Activated CD4-positive, alpha-beta T cell treated with anti-CD3 and anti-CD28 coated beads for 24 hours (primary cell): ENCODE results near the gene MEGF8.

Experiments
- DNase-seq, 2 donors: peaks; one replicate each; pipeline ENCODE4 v3.0.0-alpha.2; 2020; ENCODE audit warnings: low read depth in 2 of 2

Gene MEGF8

DNA sequence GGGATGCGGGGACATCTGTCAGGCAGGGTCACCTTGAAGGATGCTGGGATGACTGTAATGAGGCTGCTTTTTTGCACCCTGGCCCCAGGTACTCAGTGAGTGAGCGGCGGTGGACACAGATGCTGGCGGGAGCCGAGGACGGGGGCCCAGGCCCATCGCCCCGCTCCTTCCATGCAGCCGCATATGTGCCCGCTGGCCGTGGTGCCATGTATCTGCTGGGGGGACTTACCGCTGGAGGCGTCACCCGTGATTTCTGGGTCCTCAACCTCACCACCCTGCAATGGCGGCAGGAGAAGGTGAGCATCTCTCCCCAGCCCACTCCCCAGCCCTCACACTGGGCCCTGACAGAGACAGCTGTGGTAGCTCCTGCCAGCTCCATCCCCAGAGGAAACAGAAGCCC, 31.3 kb downstream of the MEGF8 start:
- DNase-seq = no peak

DNA sequence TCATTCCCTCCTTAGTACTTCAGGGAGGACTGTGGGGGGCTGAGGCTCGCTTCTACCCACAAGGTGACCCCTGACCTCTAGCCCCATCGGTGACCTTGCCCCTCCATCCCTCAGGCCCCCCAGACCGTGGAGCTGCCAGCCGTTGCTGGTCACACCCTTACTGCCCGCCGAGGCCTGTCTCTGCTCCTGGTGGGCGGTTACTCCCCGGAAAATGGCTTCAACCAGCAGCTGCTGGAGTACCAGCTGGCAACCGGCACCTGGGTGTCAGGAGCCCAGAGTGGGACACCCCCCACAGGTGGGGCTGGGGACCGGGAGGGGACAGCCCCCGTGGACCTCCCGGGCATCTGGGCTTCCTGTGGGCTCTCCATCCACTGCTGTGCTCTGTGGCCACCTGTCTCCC, 31.9 kb downstream of the MEGF8 start:
- DNase-seq = no peak

DNA sequence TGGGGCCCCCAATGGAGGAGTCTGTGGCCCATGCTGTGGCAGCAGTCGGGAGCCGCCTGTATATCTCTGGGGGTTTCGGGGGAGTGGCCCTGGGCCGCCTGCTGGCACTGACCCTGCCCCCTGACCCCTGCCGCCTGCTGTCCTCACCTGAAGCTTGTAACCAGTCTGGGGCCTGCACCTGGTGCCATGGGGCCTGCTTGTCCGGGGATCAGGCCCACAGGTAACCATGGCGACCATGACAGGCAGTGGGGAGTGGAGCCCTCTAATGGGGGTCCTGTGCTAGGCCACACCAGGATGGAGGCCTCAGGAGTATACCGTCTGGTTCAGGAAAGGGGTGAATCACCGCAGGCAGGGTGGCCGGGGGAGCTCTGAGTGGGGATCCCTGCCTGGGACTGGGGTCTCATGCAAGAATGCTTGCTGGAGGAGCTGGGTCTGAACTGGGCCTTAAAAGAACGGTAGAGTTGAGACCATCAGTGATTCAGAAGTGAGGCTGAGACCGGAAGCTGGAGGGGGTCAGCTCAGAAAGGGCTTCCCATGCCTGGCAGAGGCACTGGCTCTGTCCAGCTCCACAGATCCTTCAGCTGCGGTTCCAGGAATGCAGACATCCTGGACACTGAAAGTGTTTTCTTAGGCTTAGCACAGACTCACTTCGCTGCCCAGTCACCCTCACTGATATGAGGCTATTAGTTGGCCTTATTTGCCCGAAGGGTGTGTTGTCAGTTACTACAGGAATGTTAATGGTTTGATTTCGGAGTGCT, 35.5 kb downstream of the MEGF8 start:
- DNase-seq = no peak

DNA sequence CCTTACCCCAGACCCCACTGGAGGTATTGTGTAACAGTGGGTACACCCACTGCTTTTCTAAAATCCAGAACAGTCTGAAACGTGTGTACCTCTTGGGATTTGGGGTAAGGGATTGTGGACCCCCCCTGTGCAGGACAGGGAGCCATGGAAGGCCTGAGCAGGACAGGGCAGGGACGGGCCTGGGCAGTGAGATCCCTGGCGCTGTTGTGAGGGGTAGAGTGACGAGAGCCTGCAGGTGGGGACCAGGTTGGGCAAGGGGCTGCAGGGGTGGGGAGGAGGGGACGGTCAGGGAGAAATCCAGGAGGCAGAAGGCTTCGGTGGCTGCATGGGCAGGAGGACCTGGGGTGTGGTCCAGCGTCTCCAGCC, 36.1 kb downstream of the MEGF8 start:
- DNase-seq = no peak

DNA sequence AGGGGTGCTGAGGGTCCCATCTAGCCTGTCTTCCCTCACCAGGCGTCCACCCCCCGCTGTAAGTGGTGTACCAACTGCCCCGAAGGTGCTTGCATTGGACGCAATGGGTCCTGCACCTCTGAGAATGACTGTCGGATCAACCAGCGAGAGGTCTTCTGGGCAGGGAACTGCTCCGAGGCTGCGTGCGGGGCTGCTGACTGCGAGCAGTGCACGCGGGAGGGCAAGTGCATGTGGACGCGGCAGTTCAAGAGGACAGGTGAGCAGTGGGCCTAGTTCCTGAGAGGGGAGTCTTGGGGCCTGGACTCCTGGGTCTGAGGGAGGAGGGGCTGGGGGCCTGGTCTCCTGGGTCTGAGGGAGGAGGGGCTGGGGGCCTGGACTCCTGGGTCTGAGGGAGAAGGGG, 36.9 kb downstream of the MEGF8 start:
- DNase-seq = no peak

DNA sequence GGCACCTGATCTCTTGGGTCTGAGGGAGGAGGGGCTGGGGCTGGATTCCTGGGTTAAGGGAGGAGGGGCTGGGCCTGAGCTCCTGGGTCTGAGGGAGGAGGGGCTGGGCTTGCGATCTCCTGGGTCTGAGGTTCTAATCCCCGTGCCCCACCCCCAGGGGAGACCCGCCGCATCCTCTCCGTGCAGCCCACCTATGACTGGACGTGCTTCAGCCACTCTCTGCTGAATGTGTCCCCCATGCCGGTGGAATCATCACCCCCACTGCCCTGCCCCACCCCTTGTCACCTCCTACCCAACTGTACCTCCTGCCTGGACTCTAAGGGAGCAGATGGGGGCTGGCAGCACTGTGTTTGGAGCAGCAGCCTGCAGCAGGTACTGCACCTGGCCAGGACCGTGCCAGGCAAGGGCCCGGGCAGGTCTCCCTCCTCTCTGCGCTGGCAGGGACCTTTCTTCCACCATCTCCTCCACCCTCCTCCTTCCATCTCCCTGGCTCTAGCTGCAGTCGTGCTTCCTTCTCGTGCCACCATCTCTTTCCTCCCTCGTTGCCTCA, 37.5 kb downstream of the MEGF8 start:
- DNase-seq = no peak

DNA sequence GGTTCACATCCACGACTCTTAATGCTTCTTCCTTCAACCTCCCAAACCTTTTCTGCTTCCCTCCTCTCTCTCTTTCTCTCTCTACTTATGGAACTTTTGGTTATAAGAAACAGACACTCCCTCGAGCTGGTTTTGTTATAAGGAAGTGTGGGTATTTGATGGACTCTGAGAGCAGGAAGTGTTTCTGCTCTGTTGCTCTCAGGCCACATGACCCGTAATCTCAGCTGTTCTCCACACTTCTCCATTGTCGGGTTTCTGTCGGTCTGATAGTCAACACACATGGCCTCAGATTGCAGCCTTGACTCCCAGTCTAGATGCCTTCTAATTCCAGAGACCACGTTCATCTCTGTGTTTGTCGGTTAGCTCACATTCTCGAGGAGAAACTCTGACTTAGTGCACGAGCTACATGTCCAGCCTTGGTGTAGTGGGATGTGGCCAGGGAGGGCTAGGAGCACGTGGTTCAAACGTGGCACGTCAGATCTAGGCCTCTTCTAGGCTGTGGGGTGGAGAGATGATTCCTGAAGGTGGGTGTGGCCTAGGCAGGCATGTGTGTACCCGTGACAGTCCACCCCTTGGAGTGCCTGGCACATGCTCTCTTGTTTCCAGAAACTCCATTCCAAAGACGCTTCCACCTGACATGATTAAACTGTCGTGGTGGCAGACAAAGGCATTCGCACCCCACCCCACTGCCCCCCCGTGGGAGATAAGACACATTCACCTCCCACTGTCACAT, 38.3 kb downstream of the MEGF8 start:
- no peak for DNase-seq

DNA sequence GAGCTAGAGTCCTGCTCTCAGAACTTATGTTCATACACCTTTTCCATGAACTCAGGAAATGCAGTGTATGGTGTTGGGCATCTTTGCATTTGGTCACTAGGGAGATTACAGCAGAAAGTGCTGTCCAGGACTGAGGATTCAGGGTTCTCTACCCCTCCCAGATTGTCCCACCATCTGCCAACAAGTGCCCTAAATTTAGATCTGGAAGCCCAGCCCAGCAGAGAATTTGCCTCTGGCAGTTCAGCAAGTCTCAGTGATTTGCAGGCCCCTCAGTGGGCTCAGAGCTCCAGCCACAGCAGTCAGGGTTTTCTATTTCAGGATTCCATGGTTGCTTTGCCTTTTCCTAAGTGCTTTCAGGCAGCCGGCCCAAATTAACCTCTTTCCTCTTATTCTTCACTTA, 41.2 kb downstream of the MEGF8 start:
- DNase-seq = no peak

DNA sequence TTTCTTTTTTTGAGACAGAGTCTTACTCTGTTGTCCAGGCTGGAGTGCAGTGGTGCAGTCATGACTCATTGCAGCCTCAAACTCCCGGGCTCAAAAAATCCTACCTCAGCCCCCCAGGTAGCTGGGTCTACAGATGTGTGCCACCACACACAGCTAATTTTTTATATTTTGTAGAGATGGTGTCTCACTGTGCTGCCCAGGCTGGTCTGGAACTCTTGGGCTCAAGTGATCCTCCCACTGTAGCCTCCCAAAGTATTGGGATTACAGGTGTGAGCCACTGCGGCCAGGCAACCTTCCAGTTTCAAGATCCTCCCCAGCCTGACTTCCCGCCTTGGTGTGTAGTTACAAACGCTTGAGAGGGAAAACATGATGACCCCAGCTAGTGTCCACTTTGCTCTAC, 42.5 kb downstream of the MEGF8 start:
- DNase-seq = no peak

DNA sequence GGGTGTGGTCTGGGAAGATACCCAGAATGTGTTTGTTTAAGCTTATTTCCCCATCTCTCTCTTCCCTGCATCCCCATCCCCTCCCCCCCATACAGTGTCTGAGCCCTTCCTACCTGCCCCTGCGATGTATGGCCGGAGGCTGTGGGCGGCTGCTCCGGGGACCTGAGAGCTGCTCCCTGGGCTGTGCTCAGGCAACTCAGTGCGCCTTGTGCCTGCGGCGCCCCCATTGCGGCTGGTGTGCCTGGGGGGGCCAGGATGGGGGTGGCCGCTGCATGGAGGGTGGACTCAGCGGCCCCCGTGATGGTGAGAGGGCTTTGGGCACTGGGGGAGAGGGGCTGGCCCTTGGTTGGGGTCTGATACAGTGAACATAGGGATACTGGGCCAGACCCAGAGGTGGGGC, 42.9 kb downstream of the MEGF8 start:
- no peak for DNase-seq

DNA sequence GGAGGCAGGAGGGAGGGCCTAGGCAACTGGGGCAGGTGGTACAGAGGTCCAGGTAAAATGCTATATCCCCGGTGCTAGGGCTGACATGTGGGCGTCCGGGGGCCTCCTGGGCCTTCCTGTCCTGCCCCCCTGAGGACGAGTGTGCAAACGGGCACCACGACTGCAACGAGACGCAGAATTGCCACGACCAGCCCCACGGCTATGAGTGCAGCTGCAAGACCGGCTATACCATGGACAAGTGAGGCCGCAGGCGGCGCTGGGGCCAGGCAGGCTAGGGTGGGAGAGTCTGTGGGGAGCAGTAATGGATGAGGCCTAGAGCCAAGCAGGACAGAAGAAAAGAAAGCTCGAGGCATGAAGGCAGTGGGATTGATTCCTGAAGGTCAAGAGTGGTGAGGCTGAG, 43.3 kb downstream of the MEGF8 start:
- DNase-seq = no peak

DNA sequence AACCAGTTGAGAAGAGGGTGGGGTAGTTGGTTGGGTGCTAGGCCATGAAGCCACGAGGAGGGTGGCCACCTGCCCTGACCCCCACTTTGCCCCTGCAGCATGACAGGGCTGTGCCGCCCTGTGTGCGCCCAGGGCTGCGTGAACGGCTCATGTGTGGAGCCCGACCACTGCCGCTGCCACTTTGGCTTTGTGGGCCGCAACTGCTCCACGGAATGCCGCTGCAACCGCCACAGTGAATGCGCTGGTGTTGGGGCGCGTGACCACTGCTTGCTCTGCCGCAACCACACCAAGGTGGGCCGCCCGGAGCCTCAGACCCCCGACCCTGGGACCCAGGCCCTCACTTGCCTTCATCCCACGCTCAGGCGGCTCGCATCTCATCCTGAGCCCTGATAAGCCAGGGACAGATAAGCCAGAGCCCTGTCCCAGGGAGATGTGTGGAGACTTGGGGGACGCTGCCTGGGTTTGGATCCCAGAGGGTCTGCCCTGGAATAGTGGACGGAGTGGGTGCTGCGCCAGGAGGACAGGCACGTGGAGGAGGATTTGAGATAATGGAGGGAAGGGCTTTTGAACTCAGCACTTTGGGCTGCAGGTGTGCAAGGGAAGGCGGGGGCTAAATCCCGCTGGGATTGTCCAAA, 44.1 kb downstream of the MEGF8 start:
- DNase-seq = no peak

DNA sequence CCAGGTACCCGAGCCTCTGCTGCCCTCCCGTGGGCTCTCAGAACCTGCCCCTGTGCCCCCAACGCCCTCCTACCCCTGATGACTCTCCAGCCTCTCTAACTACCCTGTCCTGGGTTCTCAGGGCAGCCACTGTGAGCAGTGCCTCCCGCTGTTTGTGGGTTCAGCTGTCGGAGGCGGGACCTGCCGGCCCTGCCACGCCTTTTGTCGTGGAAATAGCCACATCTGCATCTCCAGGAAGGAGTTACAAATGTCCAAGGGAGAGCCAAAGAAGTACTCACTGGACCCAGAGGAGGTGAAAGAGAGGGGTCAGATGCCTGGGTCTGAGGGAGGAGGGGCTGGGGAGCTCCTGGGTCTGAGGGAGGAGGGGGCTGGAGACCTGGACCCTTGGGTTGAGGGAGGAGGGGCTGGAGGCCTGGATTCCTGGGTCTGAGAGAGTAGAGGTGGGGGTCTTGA, 44.7 kb downstream of the MEGF8 start:
- DNase-seq = no peak

DNA sequence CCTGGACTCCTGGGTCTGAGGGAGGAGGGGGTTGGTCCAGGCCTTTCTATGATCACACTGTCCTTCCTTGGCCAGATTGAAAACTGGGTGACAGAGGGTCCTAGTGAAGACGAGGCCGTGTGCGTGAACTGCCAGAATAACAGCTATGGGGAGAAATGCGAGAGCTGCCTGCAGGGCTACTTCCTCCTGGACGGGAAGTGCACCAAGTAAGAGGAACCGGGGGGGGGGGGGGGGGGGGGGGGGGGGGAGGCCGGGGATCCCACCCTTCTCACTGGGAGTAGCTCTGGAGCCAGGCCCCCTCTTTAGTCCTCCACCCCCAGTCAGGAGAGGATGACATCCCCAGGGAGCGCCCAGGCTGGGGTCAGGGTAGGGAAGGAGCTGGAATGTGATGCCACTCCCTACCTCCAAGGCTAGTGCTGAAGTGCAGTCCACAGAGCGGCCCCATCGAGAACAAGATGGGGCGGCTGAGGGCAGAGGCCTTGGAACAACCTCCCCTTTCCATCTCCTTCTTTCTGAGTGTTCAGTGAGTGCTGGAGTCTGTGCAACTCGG, 45.3 kb downstream of the MEGF8 start:
- DNase-seq = no peak

DNA sequence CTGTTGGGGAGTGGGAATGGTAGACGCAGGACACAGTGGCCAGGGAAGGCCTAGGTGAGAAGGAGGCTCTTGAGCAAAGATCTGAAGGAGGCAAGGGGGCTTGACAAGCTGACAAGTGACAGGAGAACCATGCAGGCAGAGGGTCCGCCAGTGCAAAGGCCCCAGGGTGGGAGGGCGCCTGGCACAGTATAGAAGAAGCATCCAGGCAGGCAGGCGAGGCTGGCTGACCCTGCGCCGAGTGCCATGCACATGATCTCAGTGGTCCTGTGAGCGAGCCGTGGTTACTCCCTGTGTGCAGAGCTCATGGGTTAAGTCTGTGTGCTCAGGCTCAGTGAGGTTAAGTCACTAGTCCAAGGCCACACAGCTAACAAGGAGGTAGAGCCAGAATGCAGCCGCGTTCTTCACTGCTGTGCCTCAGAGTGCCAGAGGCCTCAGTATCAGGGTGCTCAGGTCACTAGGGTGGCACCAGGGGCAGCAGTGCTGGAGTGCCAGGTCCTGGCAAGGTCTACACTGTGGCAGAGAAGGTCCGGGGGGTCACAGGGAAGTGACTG, 49.5 kb downstream of the MEGF8 start:
- no peak for DNase-seq

DNA sequence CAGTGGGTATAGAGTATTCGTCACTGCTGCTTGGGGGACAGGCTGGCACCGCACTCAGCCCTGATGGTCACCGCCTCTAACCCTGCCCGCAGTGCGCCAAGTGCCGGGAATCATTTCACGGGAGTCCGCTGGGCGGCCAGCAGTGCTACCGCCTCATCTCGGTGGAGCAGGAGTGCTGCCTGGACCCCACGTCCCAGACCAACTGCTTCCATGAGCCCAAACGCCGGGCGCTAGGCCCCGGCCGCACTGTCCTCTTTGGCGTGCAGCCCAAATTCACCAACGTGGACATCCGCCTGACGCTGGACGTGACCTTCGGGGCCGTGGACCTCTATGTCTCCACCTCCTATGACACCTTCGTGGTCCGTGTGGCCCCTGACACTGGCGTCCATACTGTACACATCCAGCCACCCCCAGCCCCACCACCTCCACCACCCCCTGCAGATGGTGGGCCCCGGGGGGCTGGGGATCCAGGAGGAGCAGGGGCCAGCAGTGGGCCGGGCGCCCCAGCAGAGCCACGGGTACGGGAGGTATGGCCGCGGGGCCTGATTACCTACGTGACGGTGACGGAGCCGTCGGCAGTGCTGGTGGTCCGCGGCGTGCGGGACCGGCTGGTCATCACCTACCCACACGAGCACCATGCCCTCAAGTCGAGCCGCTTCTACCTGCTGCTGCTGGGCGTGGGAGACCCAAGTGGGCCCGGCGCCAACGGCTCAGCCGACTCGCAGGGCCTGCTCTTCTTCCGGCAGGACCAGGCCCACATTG, 50.2 kb downstream of the MEGF8 start:
- no peak for DNase-seq

DNA sequence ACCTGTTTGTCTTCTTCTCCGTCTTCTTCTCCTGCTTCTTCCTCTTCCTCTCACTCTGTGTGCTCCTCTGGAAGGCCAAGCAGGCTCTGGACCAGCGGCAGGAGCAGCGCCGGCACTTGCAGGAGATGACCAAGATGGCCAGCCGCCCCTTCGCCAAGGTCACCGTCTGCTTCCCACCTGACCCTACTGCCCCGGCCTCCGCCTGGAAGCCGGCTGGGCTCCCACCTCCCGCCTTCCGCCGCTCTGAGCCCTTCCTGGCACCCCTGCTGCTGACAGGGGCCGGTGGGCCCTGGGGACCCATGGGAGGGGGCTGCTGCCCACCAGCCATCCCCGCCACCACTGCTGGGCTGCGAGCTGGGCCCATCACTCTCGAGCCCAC, 50.7 kb downstream of the MEGF8 start:
- DNase-seq = no peak

DNA sequence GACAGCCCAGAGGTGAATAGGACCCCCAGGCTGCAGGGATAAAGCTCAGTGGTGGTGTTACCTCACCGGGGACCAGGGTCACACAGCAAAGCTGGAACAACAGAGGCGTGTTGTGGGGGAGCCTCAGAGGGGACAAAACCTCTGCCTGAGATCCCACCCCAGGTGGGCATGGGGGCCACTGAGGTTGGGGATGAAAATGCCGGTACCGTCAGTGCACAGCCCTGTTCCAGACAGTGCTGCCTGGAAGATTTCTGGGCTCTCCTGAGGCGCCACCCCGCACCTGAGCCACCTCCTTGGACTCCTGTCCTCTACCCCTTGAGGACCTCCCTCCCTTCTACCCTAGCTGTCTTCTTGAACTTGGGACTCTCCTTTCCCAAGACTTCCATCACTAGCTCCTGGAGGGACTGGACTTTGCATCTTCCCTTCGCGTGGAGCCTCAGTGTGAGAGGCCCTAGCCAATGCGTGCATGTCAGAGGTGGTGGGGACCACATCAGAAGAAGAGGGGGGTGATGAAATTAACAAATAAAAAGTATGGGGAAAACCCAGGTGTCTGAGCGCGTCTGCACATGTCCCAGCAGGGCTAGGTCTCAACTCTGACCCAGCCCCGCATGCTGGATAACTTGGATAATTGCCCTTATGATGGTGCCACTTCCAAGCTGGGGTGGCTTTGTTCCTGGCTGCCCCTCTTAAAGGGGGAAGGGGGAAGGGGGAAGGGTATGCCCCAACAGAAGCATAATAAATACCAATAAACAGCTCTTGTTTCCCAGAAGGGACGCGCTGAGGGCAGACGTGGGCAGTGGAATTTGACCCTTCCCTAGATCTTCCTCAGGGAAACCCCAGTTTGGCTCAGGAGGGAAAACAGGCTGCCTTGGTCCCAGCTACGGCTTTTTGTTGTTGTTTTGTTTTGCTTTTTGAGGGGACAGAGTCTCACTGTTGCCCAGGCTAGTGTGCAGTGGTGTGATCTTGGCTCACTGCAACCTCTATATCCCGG, 53.1 kb downstream of the MEGF8 start:
- DNase-seq = no peak

DNA sequence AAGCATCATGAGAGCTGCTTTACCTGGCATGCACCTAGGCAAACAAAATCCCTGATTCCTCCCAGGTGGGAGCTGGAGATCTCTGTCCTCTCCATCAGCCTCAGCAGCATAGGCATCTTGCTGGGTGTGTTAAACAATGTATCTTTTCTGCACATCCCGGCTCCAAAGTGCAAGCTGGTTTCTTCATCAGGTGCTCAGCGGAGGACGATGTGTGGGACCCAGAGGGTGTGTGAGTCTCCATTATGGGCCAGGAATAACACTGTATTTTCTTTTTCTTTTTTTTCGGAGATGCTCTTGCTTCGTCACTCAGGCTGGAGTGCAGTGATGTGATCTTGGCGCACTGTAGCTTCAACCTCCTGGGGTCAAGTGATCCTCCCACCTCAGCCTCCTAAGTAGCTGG, 54.7 kb downstream of the MEGF8 start:
- DNase-seq = no peak
